HepG2 (cell line): Measurements from ENCODE around the gene AARSD1. TPM values are rescaled to one million over a fixed set of nuclear protein-coding genes. Genes with fewer than 3 reads are reported as not detected.

Experiments used
- BRD4 ChIP-seq: sonication (generic); formaldehyde crosslinking; IDR thresholded peaks from 2 replicates; pipeline ENCODE4 v1.4.0; 2020; ENCODE audit warnings: missing genetic modification reagents
- CBX2 ChIP-seq, 2 experiments: fragments of 200-600 bp in 1 of 2; sonication (generic); formaldehyde crosslinking in 1 of 2; IDR thresholded peaks; 2 replicates each; pipeline versions ENCODE4 v1.7.0 to v1.8.1; 2018 to 2022; ENCODE audit warnings: low read depth in 2 of 2, low read length in 1 of 2, mild to moderate bottlenecking in 1 of 2, missing genetic modification reagents in 1 of 2
- ESRRA ChIP-seq: sonication (generic); formaldehyde crosslinking; IDR thresholded peaks from 2 replicates; pipeline ENCODE4 v1.5.1; 2020; ENCODE audit warnings: mild to moderate bottlenecking, low read depth, missing genetic modification reagents
- JUND ChIP-seq: sonication (generic); formaldehyde crosslinking; IDR thresholded peaks from 2 replicates; pipeline ENCODE4 v1.8.0; 2022; ENCODE audit warnings: mild to moderate bottlenecking, missing genetic modification reagents
- NONO ChIP-seq, 2 experiments: fragments of 450-650 bp in 1 of 2; sonication (generic) in 1 of 2; formaldehyde crosslinking in 1 of 2; IDR thresholded peaks in 1 of 2; conservative IDR thresholded peaks in 1 of 2; 2 replicates each; pipeline versions ENCODE4 v1.6.1 to v1.8.0; 2017 to 2022; ENCODE audit warnings: mild to moderate bottlenecking in 1 of 2, missing genetic modification reagents in 1 of 2, moderate library complexity in 1 of 2
- SAFB2 ChIP-seq: sonication (generic); formaldehyde crosslinking; IDR thresholded peaks from 2 replicates; pipeline ENCODE4 v1.5.1; 2020; ENCODE audit warnings: missing genetic modification reagents, low read depth, mild to moderate bottlenecking, borderline replicate concordance
- SOX13 ChIP-seq, 3 experiments: fragments of 450-650 bp in 1 of 3; sonication (generic) in 1 of 3; formaldehyde crosslinking in 1 of 3; IDR thresholded peaks in 2 of 3; conservative IDR thresholded peaks in 1 of 3; 2 replicates each; pipeline versions ENCODE4 v1.5.0 to v1.6.1; 2016 to 2020; ENCODE audit warnings: antibody characterized with exemption in 1 of 3, mild to moderate bottlenecking in 1 of 3, missing compliant biosample characterization in 1 of 3, missing genetic modification reagents in 1 of 3, moderate library complexity in 1 of 3
- TBX3 ChIP-seq: fragments of 450-650 bp; IDR thresholded peaks from 2 replicates; pipeline ENCODE4 v1.6.1; 2017; ENCODE audit warnings: antibody characterized with exemption, mild to moderate bottlenecking, inconsistent platforms, borderline replicate concordance
- TSC22D2 ChIP-seq: sonication (generic); formaldehyde crosslinking; IDR thresholded peaks from 2 replicates; pipeline ENCODE4 v1.5.1; 2020; ENCODE audit warnings: missing genetic modification reagents, mild to moderate bottlenecking, borderline replicate concordance
- ZBTB38 ChIP-seq: sonication (generic); formaldehyde crosslinking; IDR thresholded peaks from 2 replicates; pipeline ENCODE4 v1.5.1; 2020; ENCODE audit warnings: mild to moderate bottlenecking, missing genetic modification reagents
- ZC3H13 ChIP-seq: sonication (generic); formaldehyde crosslinking; IDR thresholded peaks from 2 replicates; pipeline ENCODE4 v1.8.1; 2023; ENCODE audit warnings: mild to moderate bottlenecking, missing genetic modification reagents, moderate library complexity
- ZKSCAN8 ChIP-seq: IDR thresholded peaks from 2 replicates; pipeline ENCODE4 v1.6.1; 2016; ENCODE audit warnings: borderline replicate concordance, missing genetic modification reagents, missing compliant biosample characterization
- ZNF10 ChIP-seq: sonication (generic); formaldehyde crosslinking; IDR thresholded peaks from 2 replicates; pipeline ENCODE4 v1.4.0; 2020; ENCODE audit warnings: mild to moderate bottlenecking, low read depth, missing genetic modification reagents, borderline replicate concordance
- ZNF121 ChIP-seq: sonication (generic); formaldehyde crosslinking; IDR thresholded peaks from 2 replicates; pipeline ENCODE4 v1.5.0; 2020; ENCODE audit warnings: mild to moderate bottlenecking, missing genetic modification reagents
- ZNF468 ChIP-seq: sonication (generic); formaldehyde crosslinking; IDR thresholded peaks from 2 replicates; pipeline ENCODE4 v1.8.0; 2022; ENCODE audit warnings: mild to moderate bottlenecking, moderate library complexity, missing genetic modification reagents
- ZNF558 ChIP-seq: sonication (generic); formaldehyde crosslinking; IDR thresholded peaks from 2 replicates; pipeline ENCODE4 v1.9.0; 2022; ENCODE audit warnings: mild to moderate bottlenecking, missing genetic modification reagents, borderline replicate concordance
- ZNF710 ChIP-seq: sonication (generic); formaldehyde crosslinking; IDR thresholded peaks from 2 replicates; pipeline ENCODE4 v1.5.0; 2020; ENCODE audit warnings: mild to moderate bottlenecking, missing genetic modification reagents, borderline replicate concordance
- polyA plus RNA-seq, 8 experiments: library from polyadenylated mRNA; depleted of rRNA in 3 of 8; stranded (reverse) in 7 of 8; unstranded in 1 of 8; fragments of >200 nt; fragmentation: Illumina TruSeq in 4 of 8; extraction: Trizol in 4 of 8; gene quantifications; 2 replicates each; pipeline versions ENCODE4 v1.2.1 to v1.2.3, GENCODE V29; 2011 to 2016; ENCODE audit warnings: low read depth in 4 of 8, missing spikeins in 1 of 8, mixed read lengths in 1 of 8; ENCODE audit not compliant: insufficient read depth in 1 of 8
- total RNA-seq, 5 experiments: library from RNA; depleted of rRNA; stranded (reverse); fragments of >200 nt; fragmentation: Illumina TruSeq; extraction: Trizol; gene quantifications; 2 replicates each; pipeline ENCODE4 v1.2.3, GENCODE V29; 2016; ENCODE audit warnings: low read depth in 1 of 5
- TF ChIP-seq, protein P1 (sequence below): sonication (generic); formaldehyde crosslinking; IDR thresholded peaks from 2 replicates; pipeline ENCODE4 v1.4.0; 2020; ENCODE audit warnings: mild to moderate bottlenecking, missing genetic modification reagents
- TF ChIP-seq, protein P2 (sequence below): sonication (generic); formaldehyde crosslinking; IDR thresholded peaks from 2 replicates; pipeline ENCODE4 v1.5.1; 2020; ENCODE audit warnings: mild to moderate bottlenecking, missing genetic modification reagents, moderate library complexity
- TF ChIP-seq, protein P3 (sequence below): sonication (generic); formaldehyde crosslinking; IDR thresholded peaks from 2 replicates; pipeline ENCODE4 v1.8.0; 2022; ENCODE audit warnings: mild to moderate bottlenecking, missing genetic modification reagents, borderline replicate concordance

Gene AARSD1
- total and polyA plus RNA-seq, 2 of the 13 experiments (the other 11 are each of a cell fraction or from before 2014, with no cell fraction given) = 24.7 to 29.3 TPM

- TF ChIP-seq NONO (IDR thresholded peaks at IDR 0.05) = no peak
- TF ChIP-seq NONO (CRISPR knock-in tag; conservative IDR thresholded peaks at IDR 0.05) = peak; percentile 98
- no peak for TF ChIP-seq CBX2 (IDR thresholded peaks at IDR 0.05; ENCODE audit: low read depth, low read length)
- TF ChIP-seq CBX2 (CRISPR knock-in tag; IDR thresholded peaks at IDR 0.05; ENCODE audit: low read depth) = peak; percentile 26; the same call in 1 of the 2 replicates
- 0 out of 2 replicates have a peak, but pooled peaks have one; percentile 74 for TF ChIP-seq ZNF558 (CRISPR knock-in tag)
- TF ChIP-seq, protein P1, sequence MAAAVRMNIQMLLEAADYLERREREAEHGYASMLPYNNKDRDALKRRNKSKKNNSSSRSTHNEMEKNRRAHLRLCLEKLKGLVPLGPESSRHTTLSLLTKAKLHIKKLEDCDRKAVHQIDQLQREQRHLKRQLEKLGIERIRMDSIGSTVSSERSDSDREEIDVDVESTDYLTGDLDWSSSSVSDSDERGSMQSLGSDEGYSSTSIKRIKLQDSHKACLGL (CRISPR knock-in tag) = peak; percentile 92
- TF ChIP-seq ESRRA (CRISPR knock-in tag) = peak; percentile 87; the same call in 1 of the 2 replicates
- TF ChIP-seq TBX3 = peak; percentile 84
- peak; percentile 47; the same call in 1 of the 2 replicates for TF ChIP-seq ZNF121
- no peak for TF ChIP-seq ZNF10
- TF ChIP-seq TSC22D2 (CRISPR knock-in tag) = peak; percentile 89; the same call in 1 of the 2 replicates
- peak; percentile 82; the same call in 1 of the 2 replicates for TF ChIP-seq JUND (CRISPR knock-in tag)
- TF ChIP-seq ZC3H13 (CRISPR knock-in tag) = peak; percentile 62
- peak; percentile 98 for TF ChIP-seq ZKSCAN8 (CRISPR knock-in tag)
- TF ChIP-seq ZNF468 (CRISPR knock-in tag) = peak; percentile 90; the same call in 1 of the 2 replicates
- peak; percentile 43; the same call in 1 of the 2 replicates for TF ChIP-seq BRD4 (CRISPR knock-in tag)
- TF ChIP-seq, protein P2, sequence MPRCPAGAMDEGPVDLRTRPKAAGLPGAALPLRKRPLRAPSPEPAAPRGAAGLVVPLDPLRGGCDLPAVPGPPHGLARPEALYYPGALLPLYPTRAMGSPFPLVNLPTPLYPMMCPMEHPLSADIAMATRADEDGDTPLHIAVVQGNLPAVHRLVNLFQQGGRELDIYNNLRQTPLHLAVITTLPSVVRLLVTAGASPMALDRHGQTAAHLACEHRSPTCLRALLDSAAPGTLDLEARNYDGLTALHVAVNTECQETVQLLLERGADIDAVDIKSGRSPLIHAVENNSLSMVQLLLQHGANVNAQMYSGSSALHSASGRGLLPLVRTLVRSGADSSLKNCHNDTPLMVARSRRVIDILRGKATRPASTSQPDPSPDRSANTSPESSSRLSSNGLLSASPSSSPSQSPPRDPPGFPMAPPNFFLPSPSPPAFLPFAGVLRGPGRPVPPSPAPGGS = peak; percentile 81; the same call in 1 of the 2 replicates
- TF ChIP-seq ZBTB38 (CRISPR knock-in tag) = peak; percentile 95
- peak; percentile 91 for TF ChIP-seq SAFB2 (CRISPR knock-in tag)
- TF ChIP-seq, protein P3, sequence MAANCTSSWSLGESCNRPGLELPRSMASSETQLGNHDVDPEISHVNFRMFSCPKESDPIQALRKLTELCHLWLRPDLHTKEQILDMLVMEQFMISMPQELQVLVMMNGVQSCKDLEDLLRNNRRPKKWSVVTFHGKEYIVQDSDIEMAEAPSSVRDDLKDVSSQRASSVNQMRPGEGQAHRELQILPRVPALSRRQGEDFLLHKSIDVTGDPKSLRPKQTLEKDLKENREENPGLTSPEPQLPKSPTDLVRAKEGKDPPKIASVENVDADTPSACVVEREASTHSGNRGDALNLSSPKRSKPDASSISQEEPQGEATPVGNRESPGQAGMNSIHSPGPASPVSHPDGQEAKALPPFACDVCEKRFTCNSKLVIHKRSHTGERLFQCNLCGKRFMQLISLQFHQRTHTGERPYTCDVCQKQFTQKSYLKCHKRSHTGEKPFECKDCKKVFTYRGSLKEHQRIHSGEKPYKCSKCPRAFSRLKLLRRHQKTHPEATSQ (CRISPR knock-in tag) = peak; percentile 89; the same call in 1 of the 2 replicates
- TF ChIP-seq ZNF710 (CRISPR knock-in tag) = peak; percentile 87; the same call in 1 of the 2 replicates
- 0 out of 2 replicates have a peak, but pooled peaks have one; percentile 16 for TF ChIP-seq SOX13 (IDR thresholded peaks at IDR 0.05)
- peak in 1 of 2 experiments; percentile 87; a peak in 2 of 4 replicates for TF ChIP-seq SOX13 (CRISPR knock-in tag; conservative IDR thresholded peaks at IDR 0.05 in 1 of 2, IDR thresholded peaks at IDR 0.05 in 1 of 2)
These were observed 34.0 kb upstream of the AARSD1 start, which contains the start of gene RPL27 (continued) for GRCh38 chr17:42997984-42998938.
